GDM1 (cell line): Measurements from ENCODE around the gene ARHGAP4.

Experiments
- DNase-seq: peaks from one replicate; lab custom pipeline; 2025; lab: John Stamatoyannopoulos, UW

ARHGAP4 gene

GRCh38 chrX:153945956-153946943, 20.2 kb upstream of the ARHGAP4 start:
- no peak for DNase-seq

DNA sequence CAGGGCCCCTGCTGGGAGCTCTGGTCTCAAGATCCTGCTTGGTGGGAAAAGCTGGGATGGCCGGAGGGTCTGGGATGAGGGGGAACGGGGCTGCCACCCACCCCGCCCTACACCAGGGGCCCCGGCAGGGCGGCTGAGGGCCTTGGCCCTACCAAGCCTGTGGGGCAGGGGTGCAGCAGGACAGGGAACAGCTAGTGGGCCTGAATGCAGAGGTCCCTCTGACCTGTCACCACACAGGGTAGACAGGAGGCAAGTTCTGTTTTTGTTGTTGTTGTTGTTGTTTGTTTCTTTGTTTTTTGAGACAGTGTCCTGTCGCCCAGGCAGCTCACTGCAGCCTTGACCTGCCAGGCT, 18.7 kb upstream of the ARHGAP4 start:
- no peak for DNase-seq

- no peak for DNase-seq
Measured at GRCh38 chrX:153944140-153944799, 18.2 kb upstream of the ARHGAP4 start, which contains the start of gene RENBP. TSS of gene RENBP (minus strand) at chrX:153944643. CDS start at chrX:153944610, 33 bp downstream.

- DNase-seq, result peak; percentile 95
Measured at GRCh38 chrX:153941336-153942252, 15.5 kb upstream of the ARHGAP4 start.

GRCh38 chrX:153939573-153939972, 13.5 kb upstream of the ARHGAP4 start:
- no peak for DNase-seq

GRCh38 chrX:153938226-153938786, 12.2 kb upstream of the ARHGAP4 start:
- DNase-seq, result no peak

DNA sequence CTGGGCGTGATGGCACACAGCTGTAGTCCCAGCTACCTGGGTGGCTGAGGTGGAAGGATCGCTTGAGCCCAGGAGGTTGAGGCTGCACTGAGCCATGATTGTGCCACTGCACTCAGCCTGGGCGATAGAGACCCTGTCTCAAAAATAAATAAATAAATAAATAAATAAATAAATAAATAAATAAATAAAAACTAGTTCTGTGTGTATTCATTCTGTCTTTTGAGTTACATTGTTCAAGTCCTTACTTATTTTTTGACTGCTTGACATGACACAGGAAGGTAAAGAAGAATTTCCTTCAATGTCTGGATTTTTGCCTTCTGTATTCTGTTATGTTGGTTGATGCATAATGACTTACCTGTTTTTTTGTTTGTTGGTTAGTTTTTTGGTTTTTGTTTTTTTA, 11.0 kb upstream of the ARHGAP4 start:
- DNase-seq, result no peak

GRCh38 chrX:153935326-153935851, 9.3 kb upstream of the ARHGAP4 start:
- no peak for DNase-seq

GRCh38 chrX:153934762-153935325, 8.8 kb upstream of the ARHGAP4 start, which contains the start of gene NAA10:
TSS of gene NAA10 (minus strand) at chrX:153935037. CDS start at chrX:153934904, 133 bp downstream.
- DNase-seq, result peak; percentile 72

- DNase-seq, result no peak
Measured at GRCh38 chrX:153934148-153934761, 8.2 kb upstream of the ARHGAP4 start.

DNA sequence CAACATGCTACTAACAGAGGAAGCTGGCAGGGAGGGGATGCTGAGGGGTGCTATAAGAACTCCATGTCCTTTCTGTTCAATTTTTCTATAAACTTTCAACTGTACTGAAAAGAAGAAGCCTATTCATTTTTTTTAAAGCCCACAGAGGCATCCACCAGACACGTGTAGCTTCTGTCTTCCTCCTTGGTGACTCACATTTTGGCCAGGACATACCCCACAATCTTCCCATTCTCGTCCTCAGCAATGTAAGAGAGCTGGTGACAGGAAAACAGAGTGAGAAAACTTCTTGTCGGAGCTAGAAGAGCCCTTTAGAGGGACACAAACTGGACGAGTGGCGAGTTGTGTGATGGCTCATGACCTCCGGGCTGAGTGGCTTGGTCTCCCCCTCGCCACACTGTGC, 7.7 kb upstream of the ARHGAP4 start:
- no peak for DNase-seq

- no peak for DNase-seq
Measured at GRCh38 chrX:153932220-153932915, 6.3 kb upstream of the ARHGAP4 start.

- no peak for DNase-seq
Measured at GRCh38 chrX:153931748-153932147, 5.7 kb upstream of the ARHGAP4 start.

- no peak for DNase-seq
Measured at GRCh38 chrX:153931151-153931550, 5.1 kb upstream of the ARHGAP4 start.

DNA sequence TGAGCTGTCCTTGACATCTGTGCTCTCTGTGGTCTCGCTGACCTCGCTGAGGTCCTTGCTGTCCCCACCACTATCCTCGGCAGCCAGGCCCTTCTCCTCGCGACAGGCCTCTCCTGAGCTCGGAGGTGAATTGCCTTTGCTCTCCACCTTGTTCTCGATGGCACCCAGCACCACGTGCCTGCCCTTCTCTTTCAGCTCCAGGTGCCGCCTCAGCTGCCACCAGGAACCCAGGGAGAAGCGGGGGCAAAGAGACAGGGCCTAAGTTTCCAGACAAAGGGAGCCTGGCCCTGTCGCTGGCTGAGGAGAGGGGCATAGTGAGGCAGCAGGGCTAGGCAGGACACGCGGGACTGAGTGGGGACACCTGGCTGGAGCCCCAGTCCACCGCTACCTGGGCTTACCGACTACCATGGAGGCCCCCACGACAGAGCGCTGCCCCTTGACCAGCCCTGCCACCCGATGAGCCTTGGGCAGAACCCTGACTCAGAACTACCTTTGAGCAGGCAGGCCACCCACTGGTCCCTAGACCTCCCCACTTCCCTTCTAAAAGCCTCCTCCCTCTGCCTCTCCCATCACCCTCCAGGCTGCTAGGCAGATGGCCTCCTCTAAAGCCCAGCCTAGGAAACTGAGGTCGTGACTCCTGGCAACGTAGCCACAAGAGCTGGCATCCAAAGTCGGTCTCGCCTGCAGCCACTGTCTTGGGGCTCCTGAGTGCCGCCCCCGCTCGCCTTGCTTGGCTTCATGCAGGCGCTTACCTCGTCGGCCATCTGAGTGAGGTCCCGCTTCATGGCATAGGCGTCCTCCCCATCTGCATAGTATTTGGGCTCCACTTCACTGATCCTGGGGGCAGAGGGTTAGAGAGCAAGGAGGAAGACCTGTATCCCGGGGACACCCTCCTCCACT, 4.2 kb upstream of the ARHGAP4 start:
- DNase-seq, result no peak

DNA sequence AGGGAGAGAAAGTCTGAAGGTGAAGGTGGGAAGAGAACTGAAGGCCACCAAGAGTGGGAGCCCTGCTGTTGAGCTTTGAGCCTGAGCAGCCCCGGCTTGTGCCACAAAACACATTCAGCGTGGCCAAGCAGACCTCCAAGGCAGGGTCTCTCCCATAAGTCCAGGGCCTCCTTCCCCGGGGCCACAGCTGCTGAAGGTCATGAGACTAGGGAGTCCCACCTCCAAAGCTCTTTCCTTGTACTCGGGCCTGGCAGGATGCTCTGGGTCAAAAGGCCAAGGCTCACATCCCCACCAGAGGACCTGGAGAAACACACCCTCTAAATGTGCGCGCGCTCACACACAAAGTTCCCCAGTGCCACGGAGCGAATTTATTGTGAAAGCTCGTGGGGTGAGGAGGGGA, 3.5 kb upstream of the ARHGAP4 start:
- no peak for DNase-seq

GRCh38 chrX:153928846-153929245, 2.8 kb upstream of the ARHGAP4 start:
- DNase-seq, result no peak

DNA sequence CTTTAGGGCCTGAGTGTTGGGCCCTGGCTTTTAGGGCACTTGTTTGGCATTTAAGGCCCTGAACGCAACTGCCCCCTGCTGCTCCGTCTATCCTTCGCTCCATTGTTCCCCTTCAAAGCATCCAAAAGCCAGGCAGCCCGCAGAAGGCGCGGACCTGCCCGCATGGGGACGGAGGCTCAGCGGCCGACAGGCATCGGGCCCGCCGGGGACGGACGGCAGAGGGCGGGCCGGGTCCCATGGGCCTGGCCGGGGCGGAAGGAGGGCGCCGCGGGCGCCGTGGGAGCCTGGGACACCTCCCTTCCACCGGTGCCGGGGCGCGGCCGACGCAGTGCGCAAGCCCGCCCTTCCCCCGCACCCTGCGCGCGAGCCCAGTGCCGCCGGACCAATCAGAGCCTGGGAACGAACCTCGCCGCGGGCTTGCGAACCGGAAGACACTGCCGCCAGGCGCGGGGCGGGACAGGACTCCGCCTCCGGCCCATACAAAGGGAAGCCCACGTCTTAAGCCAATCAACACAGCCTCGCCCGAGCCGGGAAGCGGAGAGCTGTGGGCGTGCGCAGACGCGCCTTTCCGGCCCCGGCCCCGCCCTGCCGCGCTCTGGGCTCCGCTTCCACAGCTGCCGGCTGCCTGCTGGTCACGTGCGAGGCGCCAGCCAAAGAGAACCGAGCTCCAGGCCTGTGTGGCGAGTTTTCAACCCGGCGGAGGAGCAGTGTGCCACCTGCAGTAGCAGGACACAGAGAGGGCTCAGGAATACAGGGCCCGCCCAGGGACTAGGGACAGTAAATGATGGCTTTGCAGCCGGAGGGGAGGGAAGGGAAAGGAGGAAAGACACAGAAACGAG, 2.1 kb upstream of the ARHGAP4 start:
- DNase-seq, result peak; percentile 97
